K562 (cell line): ENCODE measurements around the gene STIL. TPM values are rescaled to one million over a fixed set of nuclear protein-coding genes. Genes with fewer than 3 reads are reported as not detected.

Experiments
- ARHGAP35 ChIP-seq: fragments of 450-650 bp; IDR thresholded peaks from 2 replicates; pipeline ENCODE4 v1.6.1; 2018; ENCODE audit not compliant: partially characterized antibody
- ARID1B ChIP-seq: fragments of 450-650 bp; IDR thresholded peaks from 2 replicates; pipeline ENCODE4 v1.6.1; 2016; ENCODE audit warnings: antibody characterized with exemption, mild to moderate bottlenecking, inconsistent platforms
- ARID3B ChIP-seq: fragments of 250-450 bp; sonication (Bioruptor Pico); IDR thresholded peaks from 2 replicates; pipeline ENCODE4 v1.4.0; 2020; ENCODE audit warnings: borderline replicate concordance
- CBFA2T2 ChIP-seq: fragments of 450-650 bp; conservative IDR thresholded peaks from 2 replicates; pipeline ENCODE4 v1.6.1; 2017; ENCODE audit warnings: mild to moderate bottlenecking
- GABPA ChIP-seq: fragments of 200-800 bp; sonication (Bioruptor generic); conservative IDR thresholded peaks from 2 replicates; pipeline ENCODE4 v1.6.1; 2016; ENCODE audit warnings: low read depth, missing genetic modification characterization, missing compliant biosample characterization
- GATA2 ChIP-seq: sonication (generic); formaldehyde crosslinking; IDR thresholded peaks from 2 replicates; pipeline ENCODE4 v1.4.0; 2020; ENCODE audit warnings: mild to moderate bottlenecking, missing genetic modification reagents
- KAT8 ChIP-seq: fragments of 450-650 bp; IDR thresholded peaks from 2 replicates; pipeline ENCODE4 v1.6.1; 2016; ENCODE audit warnings: low read depth, mild to moderate bottlenecking
- KDM4B ChIP-seq, 2 experiments: fragments of 450-650 bp in 1 of 2; sonication (generic) in 1 of 2; IDR thresholded peaks; 2 replicates each; pipeline ENCODE4 v1.6.1; 2016 to 2017; ENCODE audit warnings: borderline replicate concordance in 2 of 2, antibody characterized with exemption in 1 of 2, low read depth in 1 of 2, mild to moderate bottlenecking in 1 of 2
- MAFF ChIP-seq: IDR thresholded peaks from 2 replicates; pipeline ENCODE4 v1.6.1; 2012; ENCODE audit warnings: low read length, improper control_type of control experiment
- MED1 ChIP-seq: sonication (generic); formaldehyde crosslinking; IDR thresholded peaks from 2 replicates; pipeline ENCODE4 v1.8.1; 2023; ENCODE audit warnings: missing genetic modification reagents, borderline replicate concordance
- MYC ChIP-seq, 2 experiments: fragments of 250-450 bp in 1 of 2; sonication (Bioruptor Pico) in 1 of 2; IDR thresholded peaks; 2 replicates each; pipeline versions ENCODE4 v1.5.1 to v1.6.1; 2012 to 2021; ENCODE audit warnings: low read depth in 2 of 2, borderline replicate concordance in 1 of 2, improper control_type of control experiment in 1 of 2, low read length in 1 of 2, mild to moderate bottlenecking in 1 of 2, moderate library complexity in 1 of 2
- NFE2L1 ChIP-seq: fragments of 450-650 bp; IDR thresholded peaks from 2 replicates; pipeline ENCODE4 v1.6.1; 2016; ENCODE audit warnings: missing genetic modification characterization, low read depth, mild to moderate bottlenecking, missing compliant biosample characterization, moderate library complexity, borderline replicate concordance
- NRF1 ChIP-seq, 2 experiments: fragments of 450-650 bp; IDR thresholded peaks in 1 of 2; conservative IDR thresholded peaks in 1 of 2; 2 replicates each; pipeline ENCODE4 v1.6.1; 2014; ENCODE audit warnings: mild to moderate bottlenecking in 2 of 2
- PBX2 ChIP-seq, 2 experiments: IDR thresholded peaks in 1 of 2; conservative IDR thresholded peaks in 1 of 2; 2 replicates each; pipeline ENCODE4 v1.6.1; 2016; ENCODE audit warnings: low read depth in 2 of 2, mild to moderate bottlenecking in 1 of 2, missing compliant biosample characterization in 1 of 2, missing genetic modification characterization in 1 of 2, moderate library complexity in 1 of 2
- PKNOX1 ChIP-seq: fragments of 450-650 bp; IDR thresholded peaks from 2 replicates; pipeline ENCODE4 v1.6.1; 2016
- PRMT5 ChIP-seq: sonication (generic); formaldehyde crosslinking; IDR thresholded peaks from 2 replicates; pipeline ENCODE4 v1.5.0; 2020; ENCODE audit warnings: missing genetic modification reagents
- PURB ChIP-seq: sonication (generic); formaldehyde crosslinking; IDR thresholded peaks from 2 replicates; pipeline ENCODE4 v1.9.0; 2021; ENCODE audit warnings: low read depth, mild to moderate bottlenecking, missing genetic modification reagents
- SIN3B ChIP-seq: fragments of 450-650 bp; IDR thresholded peaks from 2 replicates; pipeline ENCODE4 v1.6.1; 2017; ENCODE audit warnings: low read depth, mild to moderate bottlenecking, moderate library complexity
- SMARCA4 ChIP-seq: fragments of 450-650 bp; IDR thresholded peaks from 2 replicates; pipeline ENCODE4 v1.6.1; 2016
- SNIP1 ChIP-seq: fragments of 450-650 bp; IDR thresholded peaks from 2 replicates; pipeline ENCODE4 v1.7.1; 2017; ENCODE audit warnings: low read depth, mild to moderate bottlenecking
- USF2 ChIP-seq: sonication (generic); formaldehyde crosslinking; IDR thresholded peaks from 2 replicates; pipeline ENCODE4 v1.5.0; 2020; ENCODE audit warnings: missing genetic modification reagents
- ZNF311 ChIP-seq: fragments of 250-450 bp; sonication (Bioruptor Pico); IDR thresholded peaks from 2 replicates; pipeline ENCODE4 v1.4.0; 2020; ENCODE audit warnings: mild to moderate bottlenecking, moderate library complexity
- polyA plus RNA-seq, 8 experiments: library from polyadenylated mRNA; depleted of rRNA in 4 of 8; stranded (reverse) in 5 of 8; unstranded in 3 of 8; fragments of >200 nt; fragmentation: Nextera tagmentation in 2 of 8; fragmentation: Illumina TruSeq in 1 of 8; extraction: Ambion mirVana in 2 of 8; extraction: Trizol in 1 of 8; gene quantifications; 2 replicates each; pipeline versions ENCODE4 v1.2.1 to v1.2.3, GENCODE V29; 2011 to 2014; ENCODE audit warnings: inconsistent platforms in 1 of 8, missing spikeins in 1 of 8
- total RNA-seq, 7 experiments: library from RNA; depleted of rRNA in 6 of 7; stranded (reverse); fragments of >200 nt in 6 of 7; fragmentation: Illumina TruSeq in 2 of 7; extraction: Trizol in 2 of 7; gene quantifications; 2 replicates each; pipeline versions ENCODE4 v1.2.1 to v1.2.3, GENCODE V29; 2011 to 2021; ENCODE audit warnings: low replicate concordance in 1 of 7

The STIL gene
- total and polyA plus RNA-seq, 9 of the 15 experiments (the other 6 are each of a cell fraction or from before 2014, with no cell fraction given), result 10.5 to 77.4 (median 39.6) TPM

GRCh38 chr1:47232187-47232874, 81.6 kb downstream of the STIL start, which contains the start of gene TAL1 (continued):
- TF ChIP-seq GABPA (tag) (peak; percentile 24; the same call in 1 of the 2 replicates), PRMT5 (CRISPR knock-in tag) (no peak), CBFA2T2 (peak; percentile 98), SNIP1 (0 out of 2 replicates have a peak, but pooled peaks have one; percentile 2), NRF1 (conservative IDR thresholded peaks at IDR 0.05 in 1 of 2, IDR thresholded peaks at IDR 0.05 in 1 of 2) (peak; percentile 34 to 69; a peak in 3 of 4 replicates), ZNF311 (CRISPR knock-in tag) (0 out of 2 replicates have a peak, but pooled peaks have one; percentile 52), KAT8 (no peak), MAFF (no peak), ARHGAP35 (peak; percentile 43), PBX2 (CRISPR knock-in tag; IDR thresholded peaks at IDR 0.05; ENCODE audit: low read depth) (no peak), PBX2 (tag; conservative IDR thresholded peaks at IDR 0.05; ENCODE audit: low read depth) (peak; percentile 57), KDM4B (IDR thresholded peaks at IDR 0.05; ENCODE audit: borderline replicate concordance in 2 of 2, low read depth in 1 of 2) (no peak), ARID1B (peak; percentile 100), MED1 (CRISPR knock-in tag) (no peak), MYC (IDR thresholded peaks at IDR 0.05; ENCODE audit: low read depth, low read length) (peak; percentile 85), MYC (CRISPR knock-in tag; IDR thresholded peaks at IDR 0.05; ENCODE audit: borderline replicate concordance, low read depth) (no peak), GATA2 (CRISPR knock-in tag) (peak; percentile 98), USF2 (CRISPR knock-in tag) (no peak), PKNOX1 (peak; percentile 17; the same call in 1 of the 2 replicates), PURB (no peak), ARID3B (CRISPR knock-in tag) (peak; percentile 11; the same call in 1 of the 2 replicates), SMARCA4 (peak; percentile 96), SIN3B (0 out of 2 replicates have a peak, but pooled peaks have one; percentile 29), NFE2L1 (no peak)
